ENCODE results near the gene SEC22C.

- TF ChIP-seq, protein P1, sequence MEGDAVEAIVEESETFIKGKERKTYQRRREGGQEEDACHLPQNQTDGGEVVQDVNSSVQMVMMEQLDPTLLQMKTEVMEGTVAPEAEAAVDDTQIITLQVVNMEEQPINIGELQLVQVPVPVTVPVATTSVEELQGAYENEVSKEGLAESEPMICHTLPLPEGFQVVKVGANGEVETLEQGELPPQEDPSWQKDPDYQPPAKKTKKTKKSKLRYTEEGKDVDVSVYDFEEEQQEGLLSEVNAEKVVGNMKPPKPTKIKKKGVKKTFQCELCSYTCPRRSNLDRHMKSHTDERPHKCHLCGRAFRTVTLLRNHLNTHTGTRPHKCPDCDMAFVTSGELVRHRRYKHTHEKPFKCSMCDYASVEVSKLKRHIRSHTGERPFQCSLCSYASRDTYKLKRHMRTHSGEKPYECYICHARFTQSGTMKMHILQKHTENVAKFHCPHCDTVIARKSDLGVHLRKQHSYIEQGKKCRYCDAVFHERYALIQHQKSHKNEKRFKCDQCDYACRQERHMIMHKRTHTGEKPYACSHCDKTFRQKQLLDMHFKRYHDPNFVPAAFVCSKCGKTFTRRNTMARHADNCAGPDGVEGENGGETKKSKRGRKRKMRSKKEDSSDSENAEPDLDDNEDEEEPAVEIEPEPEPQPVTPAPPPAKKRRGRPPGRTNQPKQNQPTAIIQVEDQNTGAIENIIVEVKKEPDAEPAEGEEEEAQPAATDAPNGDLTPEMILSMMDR (IDR thresholded peaks at IDR 0.05): no peak
- TF ChIP-seq EZH2 (IDR thresholded peaks at IDR 0.05; ENCODE audit: borderline replicate concordance, insufficient read depth, low read depth, low read length, poor library complexity, severe bottlenecking): no peak
Observed at GRCh38 chr3:42498034-42498433, 83.7 kb downstream of the SEC22C start.

Measured in B cell (primary cell).